Fibroblast of the aortic adventitia (primary cell): Measurements from ENCODE around the gene FITM1. TPM values are rescaled to one million over a fixed set of nuclear protein-coding genes. Genes with fewer than 3 reads are reported as not detected.
A peak's percentile ranks its signal among the peaks of the same experiment; 100 is the strongest.

Experiments
- DNase-seq: peaks from one replicate; pipeline ENCODE4 v3.0.0-alpha.2; 2010; ENCODE audit warnings: low read depth
- H3K4me3 ChIP-seq: 2 replicates; pipeline ENCODE4 v1.5.1; 2011; ENCODE audit warnings: low read depth, mild to moderate bottlenecking, control low read depth, low read length, moderate library complexity
- CTCF ChIP-seq: IDR thresholded peaks from 2 replicates; pipeline ENCODE4 v1.5.1; 2011; ENCODE audit warnings: mild to moderate bottlenecking, low read length, control low read depth, inconsistent platforms; ENCODE audit not compliant: insufficient read depth
- total RNA-seq: library from RNA; depleted of rRNA; stranded (reverse); fragments of >200 nt; gene quantifications from 2 replicates; pipeline ENCODE4 v1.2.3, GENCODE V29; 2012; ENCODE audit warnings: low replicate concordance

FITM1 gene
- total RNA-seq, 1 donor: 0.18 TPM

DNA sequence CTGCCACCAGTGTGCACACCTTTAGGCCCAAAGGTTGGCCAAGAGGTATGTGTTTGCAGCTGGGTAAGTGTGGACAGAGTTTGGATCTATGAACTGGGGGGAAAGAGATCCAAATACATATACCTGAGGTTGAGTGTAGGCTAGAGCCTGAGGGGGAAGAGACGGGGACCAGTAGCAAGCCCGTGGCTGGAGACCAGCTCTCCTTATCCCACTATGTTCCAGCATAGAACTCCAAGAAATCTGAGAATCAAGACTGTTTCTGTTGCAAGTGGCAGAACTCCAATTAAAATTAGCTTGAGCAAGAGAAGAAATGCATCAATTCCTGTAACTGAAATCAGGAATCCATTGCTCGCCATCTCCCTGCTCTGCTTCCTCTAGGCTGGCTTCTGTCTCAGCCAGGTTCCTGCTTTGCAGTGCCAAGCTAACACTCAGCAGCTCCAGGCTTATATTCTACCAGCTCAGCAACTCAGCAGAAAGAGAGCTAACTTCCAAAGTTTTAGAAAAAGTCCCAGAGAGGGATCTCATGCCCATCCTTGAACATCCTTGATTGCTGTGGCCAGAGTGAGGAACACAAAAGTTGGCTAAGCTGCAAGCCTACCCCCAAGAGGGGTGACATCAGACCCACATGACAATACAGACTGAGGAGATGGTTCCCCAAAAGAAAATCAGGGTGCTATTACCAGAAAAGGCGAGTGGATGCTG, 37.8 kb upstream of the FITM1 start:
- H3K4me3 ChIP-seq: no peak overlapping the region
- DNase-seq: peak; percentile 66
- TF ChIP-seq CTCF: no peak

GRCh38 chr14:24093207-24093900, 37.1 kb upstream of the FITM1 start:
- DNase-seq: no peak
- no peak for TF ChIP-seq CTCF
- H3K4me3 ChIP-seq: peak overlapping the region; percentile 87

DNA sequence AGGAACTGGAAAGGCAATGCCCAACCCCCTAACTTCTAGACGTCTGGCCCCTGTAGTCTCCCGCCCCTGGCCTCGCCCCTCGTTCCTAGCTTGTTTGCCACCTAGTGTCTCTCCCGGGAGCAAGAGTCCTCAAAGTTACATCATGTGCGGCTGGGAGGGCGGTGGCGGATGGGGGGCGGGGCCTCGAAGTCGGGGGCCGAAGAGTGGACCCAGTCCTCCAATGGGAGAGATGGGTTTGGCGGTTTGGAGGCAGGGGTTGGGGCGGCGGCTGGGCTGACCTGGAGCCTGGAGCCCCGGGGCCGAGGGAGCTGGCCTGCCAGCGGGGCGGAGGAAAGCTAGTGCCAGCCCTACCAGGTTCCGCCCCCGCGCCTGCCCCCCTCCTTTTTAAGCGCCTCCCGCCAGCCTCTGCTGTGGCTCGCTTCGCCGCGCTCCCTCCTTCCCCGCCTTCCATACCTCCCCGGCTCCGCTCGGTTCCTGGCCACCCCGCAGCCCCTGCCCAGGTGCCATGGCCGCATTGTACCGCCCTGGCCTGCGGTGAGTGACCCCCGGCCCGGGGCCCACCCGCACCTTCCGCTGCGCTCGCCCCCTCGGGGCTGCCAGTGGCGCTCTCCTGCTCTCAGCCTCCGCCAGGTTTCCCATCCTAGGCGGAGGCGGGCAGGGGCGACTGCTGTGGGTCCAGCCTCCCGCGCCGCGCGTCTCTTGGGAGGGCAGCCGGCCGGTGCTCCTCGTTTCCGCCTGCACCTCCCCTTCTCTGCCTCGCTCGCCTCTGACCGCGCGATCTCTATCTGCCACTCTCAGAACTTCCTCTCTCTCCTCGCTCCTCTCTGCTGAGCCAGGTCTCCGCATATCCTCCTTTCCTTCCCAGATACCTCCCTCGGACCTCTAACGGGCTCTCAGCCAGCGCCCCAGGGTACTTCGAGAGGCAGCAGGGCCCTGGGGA, 36.3 kb upstream of the FITM1 start, which contains the start of gene PCK2:
Gene PCK2 (plus strand): TSS at position 411 of the 940 bp plus-strand sequence. CDS start 95 bp downstream, at position 506.
- peak within 1 kb of the TSS; percentile 87 for H3K4me3 ChIP-seq
- TF ChIP-seq CTCF: no peak
- DNase-seq: peak; percentile 92

GRCh38 chr14:24094841-24095270, 35.6 kb upstream of the FITM1 start:
- peak overlapping the region; percentile 87 for H3K4me3 ChIP-seq
- TF ChIP-seq CTCF: no peak
- DNase-seq: peak; percentile 6

GRCh38 chr14:24095271-24096068, 35.0 kb upstream of the FITM1 start:
- DNase-seq: peak; percentile 72
- no peak for TF ChIP-seq CTCF
- peak overlapping the region; percentile 87 for H3K4me3 ChIP-seq

- H3K4me3 ChIP-seq: no peak overlapping the region
- DNase-seq: no peak
- no peak for TF ChIP-seq CTCF
These were observed 33.8 kb upstream of the FITM1 start for GRCh38 chr14:24096545-24097181.
